Thyroid gland (tissue), 4 donors: ENCODE measurements around the gene CEP295NL.

Source experiments
- POLR2A ChIP-seq, 2 donors: fragments of 450-650 bp; IDR thresholded peaks; one replicate each; pipeline ENCODE4 v1.6.1; 2017; ENCODE audit warnings: antibody characterized with exemption in 2 of 2, mild to moderate bottlenecking in 2 of 2, moderate library complexity in 1 of 2
- TF ChIP-seq, protein P1 (sequence below), 6 experiments: fragments of 200-600 bp in 3 of 6; fragments of 450-650 bp in 3 of 6; sonication (generic) in 3 of 6; IDR thresholded peaks; one replicate each; pipeline ENCODE4 v1.5.1; 2016 to 2019; ENCODE audit warnings: antibody characterized with exemption in 6 of 6, mild to moderate bottlenecking in 2 of 6, inconsistent platforms in 1 of 6, moderate library complexity in 1 of 6

DNA sequence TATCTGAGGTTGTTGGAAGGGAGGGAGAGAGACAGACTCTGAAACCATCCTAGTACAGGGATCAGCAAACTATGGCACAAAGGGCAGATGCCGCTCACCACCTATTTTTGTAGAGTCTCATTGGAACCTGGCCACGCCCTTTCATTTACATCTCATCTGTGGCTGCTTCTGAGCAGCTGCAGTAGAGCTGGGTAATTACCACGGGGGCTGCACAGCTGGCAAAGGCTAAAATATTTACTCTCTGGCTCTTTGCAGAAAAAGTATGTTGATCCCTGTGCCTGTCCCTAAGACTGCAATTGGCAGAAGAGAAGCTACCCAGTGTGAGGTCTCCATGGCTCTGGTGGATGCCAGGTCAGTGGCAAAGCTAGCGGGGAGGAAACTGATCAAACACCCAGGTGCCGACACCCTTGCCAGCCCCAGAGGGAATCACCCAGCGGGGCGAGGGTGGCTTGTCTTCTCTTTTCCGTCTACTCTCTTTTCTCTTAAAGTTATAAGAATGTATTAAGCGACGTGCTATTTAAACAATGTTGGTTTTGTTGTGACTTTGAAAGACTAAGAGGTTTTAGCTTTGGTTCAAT, 14.0 kb downstream of the CEP295NL start:
- TF ChIP-seq, protein P1, sequence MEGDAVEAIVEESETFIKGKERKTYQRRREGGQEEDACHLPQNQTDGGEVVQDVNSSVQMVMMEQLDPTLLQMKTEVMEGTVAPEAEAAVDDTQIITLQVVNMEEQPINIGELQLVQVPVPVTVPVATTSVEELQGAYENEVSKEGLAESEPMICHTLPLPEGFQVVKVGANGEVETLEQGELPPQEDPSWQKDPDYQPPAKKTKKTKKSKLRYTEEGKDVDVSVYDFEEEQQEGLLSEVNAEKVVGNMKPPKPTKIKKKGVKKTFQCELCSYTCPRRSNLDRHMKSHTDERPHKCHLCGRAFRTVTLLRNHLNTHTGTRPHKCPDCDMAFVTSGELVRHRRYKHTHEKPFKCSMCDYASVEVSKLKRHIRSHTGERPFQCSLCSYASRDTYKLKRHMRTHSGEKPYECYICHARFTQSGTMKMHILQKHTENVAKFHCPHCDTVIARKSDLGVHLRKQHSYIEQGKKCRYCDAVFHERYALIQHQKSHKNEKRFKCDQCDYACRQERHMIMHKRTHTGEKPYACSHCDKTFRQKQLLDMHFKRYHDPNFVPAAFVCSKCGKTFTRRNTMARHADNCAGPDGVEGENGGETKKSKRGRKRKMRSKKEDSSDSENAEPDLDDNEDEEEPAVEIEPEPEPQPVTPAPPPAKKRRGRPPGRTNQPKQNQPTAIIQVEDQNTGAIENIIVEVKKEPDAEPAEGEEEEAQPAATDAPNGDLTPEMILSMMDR (IDR thresholded peaks at IDR 0.05), result no peak
- no peak for TF ChIP-seq POLR2A (IDR thresholded peaks at IDR 0.05)
